GM13976 (cell line): Measurements from ENCODE around the gene TRAT1.

ENCODE experiments used
- DNase-seq: peaks from one replicate; pipeline ENCODE4 v3.0.0; 2012; ENCODE audit warnings: low spot score
- in situ Hi-C: fragments of 300-500 bp; cut with MboI; formaldehyde crosslinking; loops from one replicate; pipeline ENCODE4 v1.12.0; 2022; ENCODE audit warnings: low sequenced_read_pairs, mixed read lengths, inconsistent platforms; ENCODE audit not compliant: unreplicated experiment
- TF ChIP-seq, protein P1 (sequence below): IDR thresholded peaks from 2 replicates; pipeline ENCODE4 v1.5.1; 2012; ENCODE audit warnings: borderline replicate concordance, mild to moderate bottlenecking; ENCODE audit not compliant: insufficient read depth; ENCODE audit errors: extremely low read depth, missing control alignments, control extremely low read depth

The TRAT1 gene

DNA sequence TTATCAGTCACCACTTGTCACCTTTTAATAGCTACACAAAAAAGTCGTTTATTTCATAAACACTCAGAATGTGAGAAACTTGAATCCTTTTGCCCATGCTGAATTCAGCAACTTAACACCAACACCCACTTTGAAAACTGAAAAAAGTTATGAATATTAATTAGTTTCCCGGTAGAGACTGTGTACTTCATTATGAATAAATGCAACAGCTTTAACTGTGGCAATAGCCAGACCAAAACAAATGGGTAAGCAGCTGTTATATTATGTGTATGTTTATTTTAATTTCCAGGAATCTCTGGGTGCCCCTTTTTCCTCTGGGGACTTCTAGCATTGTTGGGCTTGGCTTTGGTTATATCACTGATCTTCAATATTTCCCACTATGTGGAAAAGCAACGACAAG is 7.8 kb downstream of the TRAT1 start:
- DNase-seq: no peak
- in situ Hi-C loops: no loop called here
- TF ChIP-seq, protein P1, sequence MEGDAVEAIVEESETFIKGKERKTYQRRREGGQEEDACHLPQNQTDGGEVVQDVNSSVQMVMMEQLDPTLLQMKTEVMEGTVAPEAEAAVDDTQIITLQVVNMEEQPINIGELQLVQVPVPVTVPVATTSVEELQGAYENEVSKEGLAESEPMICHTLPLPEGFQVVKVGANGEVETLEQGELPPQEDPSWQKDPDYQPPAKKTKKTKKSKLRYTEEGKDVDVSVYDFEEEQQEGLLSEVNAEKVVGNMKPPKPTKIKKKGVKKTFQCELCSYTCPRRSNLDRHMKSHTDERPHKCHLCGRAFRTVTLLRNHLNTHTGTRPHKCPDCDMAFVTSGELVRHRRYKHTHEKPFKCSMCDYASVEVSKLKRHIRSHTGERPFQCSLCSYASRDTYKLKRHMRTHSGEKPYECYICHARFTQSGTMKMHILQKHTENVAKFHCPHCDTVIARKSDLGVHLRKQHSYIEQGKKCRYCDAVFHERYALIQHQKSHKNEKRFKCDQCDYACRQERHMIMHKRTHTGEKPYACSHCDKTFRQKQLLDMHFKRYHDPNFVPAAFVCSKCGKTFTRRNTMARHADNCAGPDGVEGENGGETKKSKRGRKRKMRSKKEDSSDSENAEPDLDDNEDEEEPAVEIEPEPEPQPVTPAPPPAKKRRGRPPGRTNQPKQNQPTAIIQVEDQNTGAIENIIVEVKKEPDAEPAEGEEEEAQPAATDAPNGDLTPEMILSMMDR: no peak

DNA sequence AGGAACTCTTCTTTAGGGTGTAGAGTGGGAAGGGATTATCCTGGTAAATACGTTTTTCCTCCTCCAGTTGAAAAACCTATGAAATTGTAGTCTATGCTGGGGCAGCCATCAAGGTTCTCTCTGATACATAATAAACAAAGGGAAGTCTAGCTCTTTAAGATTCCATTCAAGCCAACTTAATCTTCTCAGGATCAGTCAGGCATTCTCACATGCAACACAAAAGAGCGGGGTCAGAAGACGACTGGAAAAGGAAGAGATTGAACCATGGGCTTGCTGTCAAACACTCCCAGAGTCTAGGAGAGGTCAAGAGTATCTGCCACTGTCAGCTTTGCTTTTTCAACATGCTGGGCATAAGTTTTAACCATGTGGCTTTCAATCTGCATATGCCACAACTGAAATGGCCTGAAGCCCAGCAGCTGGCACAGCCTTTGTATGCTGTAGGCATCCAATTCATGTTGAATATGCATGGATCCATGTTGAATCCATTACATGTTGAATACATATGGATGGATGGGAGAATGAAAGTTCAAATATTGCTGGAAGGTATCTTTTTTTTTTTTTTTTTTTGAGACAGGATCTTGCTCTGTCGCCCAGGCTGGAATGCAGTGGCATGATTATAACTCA is 8.5 kb downstream of the TRAT1 start:
- DNase-seq: no peak
- TF ChIP-seq, protein P1: no peak
- in situ Hi-C loops: no loop called here

DNA sequence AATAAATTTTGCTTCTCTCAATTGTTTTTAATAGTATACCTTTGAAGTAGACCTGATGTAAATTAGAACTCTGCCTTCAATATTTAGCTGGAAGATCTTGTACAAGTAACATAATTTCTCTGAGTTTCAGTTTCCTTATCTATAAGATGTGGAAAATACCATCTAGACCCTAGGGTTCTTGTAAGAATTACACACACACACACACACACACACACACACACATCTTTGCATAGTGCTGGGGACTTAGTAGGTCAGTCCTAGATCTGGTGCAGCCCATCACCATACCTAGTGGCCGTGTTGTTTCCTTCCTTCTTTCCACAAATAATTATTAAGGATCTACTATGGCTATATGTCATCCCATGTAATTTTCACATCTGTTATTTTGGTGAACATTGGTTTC is 11.0 kb downstream of the TRAT1 start:
- in situ Hi-C loops: no loop called here
- TF ChIP-seq, protein P1: no peak
- no peak for DNase-seq

DNA sequence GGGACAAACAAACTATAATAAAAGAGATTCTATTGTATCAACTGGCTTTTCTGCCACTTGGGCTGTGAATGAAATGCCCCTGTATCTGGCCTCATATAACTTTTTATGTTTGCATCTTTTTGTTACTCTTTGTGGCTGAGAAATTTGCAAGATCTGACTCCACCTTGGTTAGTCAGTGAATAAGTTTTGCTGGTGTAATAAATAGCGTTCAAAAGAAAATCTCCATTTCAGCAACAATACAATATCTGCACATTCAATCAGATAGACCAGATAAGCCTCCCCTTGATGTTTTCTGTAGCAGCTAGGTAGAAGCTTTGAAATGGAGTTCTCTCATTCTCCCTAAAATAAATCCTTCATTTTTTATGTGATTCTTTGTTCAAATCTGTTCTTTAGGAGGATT is 12.0 kb downstream of the TRAT1 start:
- TF ChIP-seq, protein P1: no peak
- DNase-seq: no peak
- in situ Hi-C loops: no loop called here

DNA sequence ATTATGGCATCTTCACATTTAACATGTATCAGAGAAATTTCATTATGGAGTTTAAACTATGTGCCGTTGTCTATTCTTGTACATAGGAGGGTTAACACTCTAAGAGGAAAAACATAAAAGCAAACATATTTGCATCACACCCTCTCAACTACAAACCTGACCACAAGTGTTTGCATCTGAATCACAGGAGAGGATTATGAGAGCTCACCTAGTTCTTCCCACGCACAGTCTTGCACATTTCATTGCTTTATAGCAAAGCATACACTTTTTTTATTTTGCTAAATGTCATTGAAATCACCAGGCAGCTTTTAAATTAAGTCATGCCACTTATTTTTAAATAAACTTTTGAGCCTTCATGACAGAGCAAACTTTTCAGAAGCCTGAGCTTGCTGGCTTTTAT is 12.5 kb downstream of the TRAT1 start:
- TF ChIP-seq, protein P1: no peak
- in situ Hi-C loops: no loop called here
- DNase-seq: no peak

DNA sequence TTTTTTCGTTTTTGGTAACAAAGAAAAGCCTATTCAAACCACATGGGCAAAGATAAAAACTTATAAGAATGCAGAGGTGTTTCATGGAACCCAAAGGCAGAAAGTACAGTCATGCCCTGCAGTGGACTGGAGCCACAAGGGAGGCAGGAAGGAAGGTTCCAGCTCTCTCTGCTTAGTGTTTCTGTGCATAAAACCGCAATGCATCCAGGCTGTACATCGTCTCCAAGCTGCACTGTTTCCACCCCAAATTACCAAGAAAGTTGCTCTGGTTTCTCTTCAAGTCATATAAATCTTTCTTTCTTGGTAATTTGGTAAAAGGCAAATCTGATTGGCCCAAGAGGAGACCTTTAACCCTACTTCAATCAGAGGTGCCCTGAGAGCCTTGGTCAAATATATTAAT is 15.8 kb downstream of the TRAT1 start:
- DNase-seq: no peak
- TF ChIP-seq, protein P1: no peak
- in situ Hi-C loops: no loop called here
